Mesenchymal stem cell (in vitro differentiated cells and primary cell): ENCODE results near the gene GBX1.

Experiments used
- DNase-seq: peaks from one replicate; pipeline ENCODE4 v3.0.0-alpha.2; 2013
- H2AFZ ChIP-seq: one replicate; pipeline ENCODE4 v1.6.1; 2013; ENCODE audit warnings: low read depth, mild to moderate bottlenecking, control low read depth, inconsistent platforms, low read length, moderate library complexity
- H2AK5ac ChIP-seq: 2 replicates; pipeline ENCODE4 v1.6.1; 2013; ENCODE audit warnings: low read length, moderate library complexity, mild to moderate bottlenecking, inconsistent platforms; ENCODE audit not compliant: severe bottlenecking
- H2BK120ac ChIP-seq: one replicate; pipeline ENCODE4 v1.6.1; 2013; ENCODE audit warnings: low read depth, mild to moderate bottlenecking, inconsistent platforms, low read length, moderate library complexity
- H2BK12ac ChIP-seq, 2 experiments: one replicate each; pipeline ENCODE4 v1.6.1; 2013; ENCODE audit warnings: inconsistent platforms in 2 of 2, low read length in 2 of 2, mild to moderate bottlenecking in 2 of 2, moderate library complexity in 2 of 2, control low read depth in 1 of 2
- H2BK15ac ChIP-seq: one replicate; pipeline ENCODE4 v1.6.1; 2013; ENCODE audit warnings: mild to moderate bottlenecking, low read depth, inconsistent platforms; ENCODE audit not compliant: poor library complexity, severe bottlenecking
- H2BK5ac ChIP-seq: 2 replicates; pipeline ENCODE4 v1.6.1; 2013; ENCODE audit warnings: low read depth, mild to moderate bottlenecking, low read length, control low read depth, inconsistent platforms; ENCODE audit not compliant: poor library complexity, severe bottlenecking
- H3K14ac ChIP-seq, 2 experiments: one replicate each; pipeline ENCODE4 v1.6.1; 2013; ENCODE audit warnings: inconsistent platforms in 2 of 2, low read length in 2 of 2, control low read depth in 1 of 2, mild to moderate bottlenecking in 1 of 2, moderate library complexity in 1 of 2
- H3K18ac ChIP-seq, 2 experiments: one replicate each; pipeline ENCODE4 v1.6.1; 2013; ENCODE audit warnings: inconsistent platforms in 2 of 2, low read length in 2 of 2, control low read depth in 1 of 2, low read depth in 1 of 2, mild to moderate bottlenecking in 1 of 2
- H3K23ac ChIP-seq, 2 experiments: one replicate each; pipeline ENCODE4 v1.6.1; 2013; ENCODE audit warnings: inconsistent platforms in 2 of 2, low read length in 2 of 2, mild to moderate bottlenecking in 2 of 2, moderate library complexity in 2 of 2, control low read depth in 1 of 2
- H3K27ac ChIP-seq: 2 replicates; pipeline ENCODE4 v1.5.1; 2013; ENCODE audit warnings: mild to moderate bottlenecking, moderate library complexity, low read length, control low read depth, inconsistent platforms; ENCODE audit not compliant: poor library complexity, severe bottlenecking
- H3K27me3 ChIP-seq, 2 experiments: 2 replicates each; pipeline versions ENCODE4 v1.6.1 to v1.7.0; 2013; ENCODE audit warnings: low read length in 2 of 2, mild to moderate bottlenecking in 2 of 2, moderate library complexity in 2 of 2, control low read depth in 1 of 2, inconsistent platforms in 1 of 2; ENCODE audit not compliant: control insufficient read depth in 1 of 2, insufficient read depth in 1 of 2
- H3K36me3 ChIP-seq, 2 experiments: 2 replicates each; pipeline versions ENCODE4 v1.6.1 to v1.7.0; 2013; ENCODE audit warnings: low read length in 2 of 2, control low read depth in 1 of 2, inconsistent platforms in 1 of 2, low read depth in 1 of 2, mild to moderate bottlenecking in 1 of 2; ENCODE audit not compliant: insufficient read depth in 2 of 2, control insufficient read depth in 1 of 2
- H3K4ac ChIP-seq, 2 experiments: one replicate each; pipeline ENCODE4 v1.6.1; 2013; ENCODE audit warnings: inconsistent platforms in 2 of 2, low read length in 2 of 2, mild to moderate bottlenecking in 2 of 2, moderate library complexity in 2 of 2, control low read depth in 1 of 2, low read depth in 1 of 2
- H3K4me1 ChIP-seq: 2 replicates; pipeline ENCODE4 v1.6.1; 2013; ENCODE audit warnings: low read depth, low read length, control low read depth; ENCODE audit not compliant: control insufficient read depth, insufficient read depth
- H3K4me2 ChIP-seq: 2 replicates; pipeline ENCODE4 v1.6.1; 2013; ENCODE audit warnings: low read length, mild to moderate bottlenecking, inconsistent platforms; ENCODE audit not compliant: poor library complexity, severe bottlenecking
- H3K4me3 ChIP-seq, 2 experiments: 2 replicates each; pipeline versions ENCODE4 v1.5.1 to v1.7.0; 2013; ENCODE audit warnings: low read length in 2 of 2, mild to moderate bottlenecking in 2 of 2, control low read depth in 1 of 2, low read depth in 1 of 2; ENCODE audit not compliant: insufficient read depth in 1 of 2
- H3K79me1 ChIP-seq: replicated peaks from 2 replicates; pipeline ENCODE4 v1.6.1; 2013; ENCODE audit warnings: mild to moderate bottlenecking, control low read depth, low read length, inconsistent platforms; ENCODE audit not compliant: poor library complexity, severe bottlenecking
- H3K9ac ChIP-seq: 2 replicates; pipeline ENCODE4 v1.7.0; 2013; ENCODE audit warnings: mild to moderate bottlenecking, low read length, moderate library complexity
- H3K9me3 ChIP-seq: 2 replicates; pipeline ENCODE4 v1.7.0; 2013; ENCODE audit warnings: mild to moderate bottlenecking, low read length; ENCODE audit not compliant: control insufficient read depth
- H4K8ac ChIP-seq: one replicate; pipeline ENCODE4 v1.6.1; 2013; ENCODE audit warnings: inconsistent platforms, mild to moderate bottlenecking, low read length, moderate library complexity
- H4K91ac ChIP-seq: one replicate; pipeline ENCODE4 v1.6.1; 2013; ENCODE audit warnings: mild to moderate bottlenecking, low read length, inconsistent platforms
- WGBS: methylation state at CpG from one replicate; pipeline ENCODE4 v1.1.7; 2013; ENCODE audit warnings: mixed read lengths; 5-methylcytosine and 5-hydroxymethylcytosine counted together

Gene GBX1

DNA sequence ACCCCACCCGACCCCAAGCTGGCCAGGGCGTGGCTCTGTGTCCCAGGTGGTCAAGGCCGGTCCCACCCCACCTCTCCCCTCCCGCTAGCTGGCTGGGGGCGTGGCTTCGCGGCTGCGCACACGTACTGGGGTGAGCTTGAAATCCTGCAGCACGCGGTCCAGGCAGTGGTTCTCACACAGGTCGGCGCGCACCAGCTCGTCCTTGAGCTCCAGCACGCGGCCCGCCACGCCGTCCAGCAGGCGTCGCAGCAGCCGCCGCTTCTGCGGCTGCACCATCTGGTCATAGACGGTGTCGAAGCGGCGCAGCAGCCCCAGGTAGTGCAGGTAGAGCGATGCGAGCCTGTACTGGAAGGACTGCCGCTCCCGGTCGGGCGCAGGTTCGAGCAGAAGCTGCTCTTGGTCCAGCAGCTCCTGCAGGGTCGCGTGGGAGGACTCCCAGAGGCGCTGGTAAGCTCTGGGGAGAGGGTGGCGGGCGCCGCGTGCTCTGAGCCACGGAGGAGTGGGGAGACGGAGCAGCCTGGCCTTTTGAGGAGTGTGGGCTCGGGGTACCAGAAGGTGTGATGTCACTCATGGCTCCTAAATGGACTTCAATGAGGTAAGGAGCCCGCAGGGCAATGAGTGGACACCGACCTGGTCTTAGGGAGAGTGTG is 37.0 kb upstream of the GBX1 start:
- Histone ChIP-seq H3K14ac (no peak overlapping the region), H3K9ac (no peak overlapping the region), H3K27me3 (peaks cover 63 to 87% of the 10 kb centered on the region in 2 experiments), H2AK5ac (no peak overlapping the region), H3K4ac (no peak overlapping the region), H3K4me3 (no peak overlapping the region), H3K23ac (no peak overlapping the region), H2AFZ (no peak overlapping the region), H3K79me1 (no peaks in the 10 kb centered on the region), H2BK5ac (no peak overlapping the region), H3K4me2 (no peak overlapping the region), H4K91ac (no peak overlapping the region), H3K18ac (no peak overlapping the region), H3K36me3 (no peaks in the 10 kb centered on the region), H3K27ac (no peak overlapping the region), H3K9me3 (no peaks in the 10 kb centered on the region), H2BK12ac (no peak overlapping the region), H3K4me1 (no peaks in the 10 kb centered on the region), H4K8ac (no peak overlapping the region), H2BK15ac (no peak overlapping the region), H2BK120ac (no peak overlapping the region)
- WGBS: 81% methylated on average over 48 of the region's 48 CpGs
- DNase-seq: no peak

DNA sequence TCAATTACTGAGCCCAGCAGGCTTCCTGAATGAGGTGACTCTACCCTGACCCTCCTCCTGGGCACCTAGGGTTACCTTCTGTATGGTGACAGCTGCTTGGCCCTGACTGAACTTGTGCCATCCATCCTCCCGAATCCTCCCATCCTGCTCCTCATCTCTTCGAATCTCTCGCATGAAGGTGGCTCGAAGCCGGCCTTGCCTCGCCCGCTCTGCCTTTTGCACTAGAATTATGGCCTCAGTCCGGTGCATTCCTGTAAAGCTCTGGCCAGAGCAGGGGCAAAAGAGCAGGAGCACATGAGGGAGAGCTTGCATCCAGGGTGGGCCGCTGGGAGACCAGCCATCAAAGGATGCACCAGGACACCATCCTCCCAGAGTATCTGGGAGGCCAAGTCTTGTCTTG is 35.3 kb upstream of the GBX1 start:
- no peak for DNase-seq
- Histone ChIP-seq H3K27ac (no peak overlapping the region), H3K18ac (no peak overlapping the region), H3K4me1 (no peaks in the 10 kb centered on the region), H2BK12ac (no peak overlapping the region), H3K4me3 (no peak overlapping the region), H3K36me3 (no peaks in the 10 kb centered on the region), H2BK120ac (no peak overlapping the region), H3K14ac (no peak overlapping the region), H2AFZ (no peak overlapping the region), H4K8ac (no peak overlapping the region), H3K27me3 (peaks cover 64 to 92% of the 10 kb centered on the region in 2 experiments), H4K91ac (no peak overlapping the region), H3K4ac (no peak overlapping the region), H2BK5ac (no peak overlapping the region), H2AK5ac (no peak overlapping the region), H3K9me3 (no peaks in the 10 kb centered on the region), H3K79me1 (no peaks in the 10 kb centered on the region), H2BK15ac (no peak overlapping the region), H3K4me2 (no peak overlapping the region), H3K9ac (no peak overlapping the region), H3K23ac (no peak overlapping the region)
- 90% methylated on average over 9 of the region's 9 CpGs for WGBS

DNA sequence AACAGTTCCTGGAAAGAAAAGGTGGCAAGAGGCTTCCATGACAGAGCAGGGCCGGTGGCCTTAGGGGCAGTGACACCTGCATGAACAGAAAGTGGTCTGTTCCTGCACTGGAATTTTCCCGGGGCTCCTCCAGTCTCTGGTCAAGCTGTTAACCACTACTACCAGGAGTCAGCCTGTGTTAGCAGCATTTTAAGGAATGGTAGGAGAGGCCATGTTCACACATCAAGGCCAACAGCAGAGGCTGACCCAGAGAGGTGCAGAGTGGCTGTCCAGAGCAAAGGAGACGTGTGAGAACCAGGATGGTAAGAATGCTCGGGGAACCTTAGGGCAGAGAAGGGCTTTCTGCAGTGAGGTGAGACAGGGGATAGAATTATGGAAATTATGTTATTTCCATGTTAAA is 34.3 kb upstream of the GBX1 start:
- Histone ChIP-seq H3K4me2 (no peak overlapping the region), H2BK120ac (no peak overlapping the region), H4K8ac (no peak overlapping the region), H2BK5ac (no peak overlapping the region), H2BK12ac (no peak overlapping the region), H3K23ac (no peak overlapping the region), H3K36me3 (no peaks in the 10 kb centered on the region), H3K4ac (no peak overlapping the region), H3K4me1 (no peaks in the 10 kb centered on the region), H2BK15ac (no peak overlapping the region), H3K18ac (no peak overlapping the region), H3K9me3 (no peaks in the 10 kb centered on the region), H2AK5ac (no peak overlapping the region), H3K27me3 (peaks cover 68 to 92% of the 10 kb centered on the region in 2 experiments), H2AFZ (no peak overlapping the region), H3K14ac (no peak overlapping the region), H3K4me3 (no peak overlapping the region), H3K9ac (no peak overlapping the region), H3K27ac (no peak overlapping the region), H3K79me1 (no peaks in the 10 kb centered on the region), H4K91ac (no peak overlapping the region)
- 93% methylated on average over 4 of the region's 4 CpGs for WGBS
- DNase-seq: no peak

DNA sequence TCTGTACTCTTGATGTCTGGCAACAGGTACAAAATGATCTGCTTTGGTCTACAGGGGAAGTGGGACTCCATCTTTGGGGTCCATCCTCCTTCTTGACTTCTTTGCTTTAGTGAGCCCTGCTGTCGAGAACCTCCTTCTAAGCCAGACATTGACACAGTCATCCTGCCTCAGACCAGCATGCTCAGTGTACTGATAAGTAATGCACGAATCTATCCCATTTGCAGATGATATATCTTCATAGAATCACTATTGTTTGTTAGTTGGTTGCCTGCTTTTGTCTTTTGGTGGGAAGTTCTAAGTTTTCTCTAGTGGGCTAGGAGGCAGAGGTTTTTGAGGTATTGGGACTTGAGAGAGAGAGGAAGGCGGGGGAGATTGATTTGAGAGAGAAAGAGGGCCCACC is 33.9 kb upstream of the GBX1 start:
- Histone ChIP-seq H2AK5ac (no peak overlapping the region), H3K23ac (no peak overlapping the region), H2BK5ac (no peak overlapping the region), H3K9me3 (no peaks in the 10 kb centered on the region), H3K27me3 (peaks cover 72 to 92% of the 10 kb centered on the region in 2 experiments), H2BK15ac (no peak overlapping the region), H3K36me3 (no peaks in the 10 kb centered on the region), H3K4me1 (no peaks in the 10 kb centered on the region), H3K27ac (no peak overlapping the region), H3K79me1 (no peaks in the 10 kb centered on the region), H2AFZ (no peak overlapping the region), H3K18ac (no peak overlapping the region), H3K4me2 (no peak overlapping the region), H4K91ac (no peak overlapping the region), H3K9ac (no peak overlapping the region), H3K14ac (no peak overlapping the region), H2BK12ac (no peak overlapping the region), H4K8ac (no peak overlapping the region), H3K4ac (no peak overlapping the region), H3K4me3 (no peak overlapping the region), H2BK120ac (no peak overlapping the region)
- WGBS: 76% methylated on average over 3 of the region's 3 CpGs
- DNase-seq: no peak
